ENCODE data around the gene ALG14. TPM values are rescaled to one million over a fixed set of nuclear protein-coding genes. Genes with fewer than 3 reads are reported as not detected.
A peak's percentile ranks its signal among the peaks of the same experiment; 100 is the strongest.

The ALG14 gene
- total and polyA plus RNA-seq, 11 donors: 0.56 to 4.7 (median 3.2) TPM

DNA sequence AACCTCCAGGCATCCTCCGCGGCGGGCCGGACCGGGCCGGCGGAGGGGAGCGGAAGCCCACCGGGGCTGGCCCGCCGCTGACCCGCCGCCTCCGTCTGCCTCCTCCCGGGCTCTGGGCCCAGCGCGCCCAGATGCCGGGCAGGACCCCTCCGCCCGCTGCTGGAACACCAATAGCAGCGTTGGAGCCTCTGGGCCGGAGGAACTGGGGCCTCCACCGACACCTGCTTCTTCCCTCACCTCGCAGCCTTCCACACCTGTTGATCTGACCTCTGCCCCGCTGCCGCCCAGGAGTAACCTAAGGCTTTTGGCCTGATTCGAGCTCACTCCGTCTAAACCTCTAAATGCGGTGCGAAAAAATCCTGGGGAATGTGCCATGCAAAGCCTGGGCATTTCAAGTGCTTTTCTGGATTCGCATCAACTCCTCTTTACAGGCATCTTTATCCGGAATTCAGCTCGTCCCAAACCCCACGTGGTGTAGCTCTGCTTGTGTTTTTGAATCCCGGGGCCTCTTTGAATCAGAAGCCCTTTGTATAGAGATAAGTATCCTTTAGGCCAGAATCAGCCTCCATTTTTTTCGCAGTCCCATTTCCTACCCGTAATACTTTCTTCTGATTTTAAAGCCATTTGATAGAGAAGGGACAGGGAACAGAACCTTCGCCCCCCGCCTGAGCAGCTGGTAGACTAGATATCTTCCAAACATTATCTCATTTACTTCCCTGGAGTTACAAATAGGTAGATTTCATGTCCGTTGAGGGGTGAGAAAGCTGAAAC lies 145.2 kb downstream of the ALG14 start:
- H3K27me3 ChIP-seq: peaks cover 0 to 24% (median 0%) of the 10 kb centered on the region in 9 donors
- intact Hi-C loops (cut with DNase I): loop anchor here in 9 of 10 donors (2.0 to 10.0 kb wide), 12 partner anchors 35 to 117 kb away; no protein-coding TSS in a partner anchor

DNA sequence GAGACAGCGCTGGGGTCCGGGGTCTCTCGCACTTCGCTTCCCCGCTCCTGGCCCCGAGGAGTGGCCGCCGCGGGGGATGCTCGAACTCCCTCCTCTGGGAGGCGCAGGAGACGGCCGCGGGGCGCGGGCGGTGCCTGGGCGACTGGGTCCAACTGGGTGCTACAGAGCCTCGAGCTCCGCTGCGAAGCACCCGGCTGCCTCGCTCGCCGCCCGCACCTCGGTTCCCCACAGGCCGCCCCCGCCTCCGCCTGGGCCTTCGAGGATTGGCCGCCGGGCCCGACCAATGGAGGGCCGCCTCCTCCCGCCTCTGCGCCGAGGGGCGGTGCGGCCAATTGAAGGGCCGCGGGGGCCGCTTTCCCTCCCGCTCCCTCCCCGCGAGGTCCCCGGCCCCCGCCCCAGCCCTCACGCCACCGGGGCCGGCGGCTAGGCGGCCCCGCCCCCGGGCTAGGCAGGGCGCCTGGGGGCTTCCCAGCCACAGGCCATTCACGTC lies 145.8 kb downstream of the ALG14 start, which contains the start of gene CNN3:
CNN3 (minus strand) TSS at position 196 of the 490 bp plus-strand sequence. CDS start 216 bp downstream, outside the sequence.
- H3K4me3 ChIP-seq: peak within 1 kb of the TSS; percentile 69 to 95 (median 80)
- WGBS, 4 donors: 0% methylated on average over 17 to 57 of the region's 57 CpGs
- H3K4me1 ChIP-seq: peaks cover 8 to 59% (median 43%) of the 10 kb centered on the region in 12 donors
- ATAC-seq: peak; percentile 92 to 96 (median 94)
- H3K27ac ChIP-seq: peak within 1 kb of the TSS; percentile 95 to 100 (median 97)
- peak; percentile 94 to 96 (median 95) for DNase-seq
- H3K9me3 ChIP-seq: no peaks in the 10 kb centered on the region
- peaks cover 0 to 5% (median 0%) of the 10 kb centered on the region in 9 donors for H3K36me3 ChIP-seq
- H3K27me3 ChIP-seq: peaks cover 0 to 24% (median 0%) of the 10 kb centered on the region in 9 donors
- intact Hi-C loops (cut with DNase I): loop anchor here in 9 of 10 donors (1.0 to 10.0 kb wide), 13 partner anchors 35 to 118 kb away; no protein-coding TSS in a partner anchor
- TF ChIP-seq, protein P1, sequence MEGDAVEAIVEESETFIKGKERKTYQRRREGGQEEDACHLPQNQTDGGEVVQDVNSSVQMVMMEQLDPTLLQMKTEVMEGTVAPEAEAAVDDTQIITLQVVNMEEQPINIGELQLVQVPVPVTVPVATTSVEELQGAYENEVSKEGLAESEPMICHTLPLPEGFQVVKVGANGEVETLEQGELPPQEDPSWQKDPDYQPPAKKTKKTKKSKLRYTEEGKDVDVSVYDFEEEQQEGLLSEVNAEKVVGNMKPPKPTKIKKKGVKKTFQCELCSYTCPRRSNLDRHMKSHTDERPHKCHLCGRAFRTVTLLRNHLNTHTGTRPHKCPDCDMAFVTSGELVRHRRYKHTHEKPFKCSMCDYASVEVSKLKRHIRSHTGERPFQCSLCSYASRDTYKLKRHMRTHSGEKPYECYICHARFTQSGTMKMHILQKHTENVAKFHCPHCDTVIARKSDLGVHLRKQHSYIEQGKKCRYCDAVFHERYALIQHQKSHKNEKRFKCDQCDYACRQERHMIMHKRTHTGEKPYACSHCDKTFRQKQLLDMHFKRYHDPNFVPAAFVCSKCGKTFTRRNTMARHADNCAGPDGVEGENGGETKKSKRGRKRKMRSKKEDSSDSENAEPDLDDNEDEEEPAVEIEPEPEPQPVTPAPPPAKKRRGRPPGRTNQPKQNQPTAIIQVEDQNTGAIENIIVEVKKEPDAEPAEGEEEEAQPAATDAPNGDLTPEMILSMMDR (IDR thresholded peaks at IDR 0.05): no peak
- peak; percentile 76 to 98 for TF ChIP-seq POLR2A (IDR thresholded peaks at IDR 0.05)

More for the DNA sequence above, 145.2 kb downstream of the ALG14 start:
- H3K27ac ChIP-seq: peak overlapping the region; percentile 95 to 100 (median 97)
- ATAC-seq: no peak
- 8 to 19% (median 11%) methylated on average over 15 to 40 of the region's 40 CpGs for WGBS, 4 donors
- no peak for TF ChIP-seq POLR2A (IDR thresholded peaks at IDR 0.05)
- TF ChIP-seq, protein P1 (IDR thresholded peaks at IDR 0.05): no peak
- H3K9me3 ChIP-seq: no peaks in the 10 kb centered on the region
- peak overlapping the region; percentile 69 to 95 (median 80) for H3K4me3 ChIP-seq
- peaks cover 0 to 10% (median 0%) of the 10 kb centered on the region in 9 donors for H3K36me3 ChIP-seq
- H3K4me1 ChIP-seq: peaks cover 8 to 53% (median 37%) of the 10 kb centered on the region in 12 donors
- no peak for DNase-seq

DNA sequence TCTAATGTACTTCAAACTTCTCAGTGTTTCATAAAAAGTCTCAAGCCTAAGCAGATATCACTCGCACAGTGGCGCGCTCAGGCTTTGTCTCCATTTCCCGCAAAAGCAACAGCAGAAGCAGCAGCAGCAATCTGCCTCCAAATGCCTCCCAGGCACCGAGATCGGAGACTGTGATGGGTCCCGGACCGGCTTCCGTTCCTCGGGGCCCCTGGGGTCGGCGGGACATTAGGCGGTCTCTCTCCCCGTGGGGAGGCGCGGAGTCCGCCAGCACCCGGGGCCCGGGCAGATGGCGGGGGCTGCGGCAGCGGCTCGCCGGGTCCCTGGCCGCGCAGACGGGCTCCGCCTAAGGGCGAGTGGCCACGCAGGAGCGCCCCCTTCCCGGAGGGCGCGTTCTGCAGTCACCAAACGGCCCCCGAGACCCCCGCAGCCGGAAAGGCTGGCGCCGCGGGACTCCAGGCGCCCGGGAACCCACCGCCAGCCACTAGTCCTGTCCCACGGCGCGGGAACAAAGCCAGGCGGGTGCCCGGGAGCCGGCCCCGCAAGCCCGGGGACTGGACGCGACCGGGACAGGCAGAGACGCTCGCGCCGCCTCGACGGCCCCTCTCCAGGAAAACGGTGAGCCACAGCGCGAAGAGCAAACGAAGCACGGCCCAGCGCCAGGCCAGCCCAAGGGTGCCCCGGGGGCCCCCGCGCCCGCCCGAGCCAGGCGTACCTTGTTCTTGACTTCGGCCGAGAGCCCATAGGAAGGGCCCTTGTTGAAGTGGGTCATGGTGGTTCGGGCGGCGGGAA lies 146.4 kb downstream of the ALG14 start:
- peaks cover 8 to 65% (median 49%) of the 10 kb centered on the region in 12 donors for H3K4me1 ChIP-seq
- H3K36me3 ChIP-seq: peaks cover 0 to 3% (median 0%) of the 10 kb centered on the region in 9 donors
- intact Hi-C loops (cut with DNase I): loop anchor here in 9 of 10 donors (1.0 to 10.0 kb wide), 13 partner anchors 36 to 118 kb away; no protein-coding TSS in a partner anchor
- no peaks in the 10 kb centered on the region for H3K9me3 ChIP-seq
- DNase-seq (peak; percentile 59 to 81 (median 66)), ATAC-seq (peak; percentile 13 to 67 (median 54))
- TF ChIP-seq, protein P1 (IDR thresholded peaks at IDR 0.05): peak; percentile 16 to 65 (median 50)
- no peak for TF ChIP-seq POLR2A (IDR thresholded peaks at IDR 0.05)
- 0 to 1% (median 0%) methylated on average over 11 to 78 of the region's 78 CpGs for WGBS, 4 donors
- peaks cover 0 to 24% (median 0%) of the 10 kb centered on the region in 9 donors for H3K27me3 ChIP-seq
- peak overlapping the region; percentile 95 to 100 (median 97) for H3K27ac ChIP-seq
- peak overlapping the region; percentile 69 to 95 (median 80) for H3K4me3 ChIP-seq
